ENCODE measurements around the gene CMTM2.
A peak's percentile ranks its signal among the peaks of the same experiment; 100 is the strongest.

Gene CMTM2

GRCh38 chr16:66578651-66579531 is at the start of gene CMTM2:
Gene CMTM2 (plus strand): TSS chr16:66579463. CDS start chr16:66579608, 145 bp downstream.
- no peak for DNase-seq

DNA sequence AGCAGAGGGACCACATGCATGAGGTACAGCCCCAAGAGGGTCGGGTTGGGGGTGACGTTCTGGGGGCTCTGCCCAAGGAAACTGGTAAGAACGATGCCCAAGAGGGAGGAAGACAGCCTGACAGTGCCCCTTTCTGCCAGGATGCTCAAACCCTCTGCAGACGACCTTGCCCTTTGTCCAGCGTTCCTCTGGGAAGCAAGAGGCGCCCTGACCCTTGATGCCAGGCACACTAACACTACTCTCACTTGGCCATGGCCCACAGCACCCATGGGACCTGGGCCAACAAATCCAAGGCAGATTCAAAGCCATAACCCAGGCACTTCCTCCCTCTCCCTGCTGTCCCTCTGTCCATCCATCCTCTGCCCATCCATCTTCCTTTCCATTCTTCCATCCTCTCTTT is 49.8 kb upstream of the CMTM2 start:
- no peak for DNase-seq

GRCh38 chr16:66534376-66534799 is 44.9 kb upstream of the CMTM2 start:
- DNase-seq = no peak

DNA sequence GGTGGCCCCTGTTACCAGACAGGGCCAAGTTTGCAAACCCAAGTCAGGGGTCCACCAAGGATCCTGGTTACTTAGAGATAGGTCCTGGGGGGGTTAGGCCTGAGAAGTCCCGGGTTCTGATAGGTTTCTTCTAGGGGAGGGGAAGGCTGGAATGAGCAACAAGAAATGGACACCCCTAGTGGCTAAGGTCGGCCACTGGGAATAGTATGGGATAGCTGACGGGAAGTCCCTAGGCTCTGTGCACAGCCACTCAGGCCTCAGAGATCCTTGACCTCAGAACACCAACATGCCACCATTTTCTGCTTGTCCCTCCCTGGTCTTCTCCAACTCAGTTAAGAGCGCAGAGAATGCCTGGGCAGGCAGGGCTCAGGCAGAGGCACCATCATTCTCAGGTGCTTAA is 42.7 kb upstream of the CMTM2 start:
- DNase-seq = no peak

- no peak for DNase-seq
Measured at GRCh38 chr16:66537236-66537635, 42.0 kb upstream of the CMTM2 start.

- no peak for DNase-seq
Measured at GRCh38 chr16:66538910-66539309, 40.4 kb upstream of the CMTM2 start.

GRCh38 chr16:66539623-66540469 is 39.4 kb upstream of the CMTM2 start:
- peak in 2 of 3 experiments; percentile 0 to 5 for DNase-seq

DNA sequence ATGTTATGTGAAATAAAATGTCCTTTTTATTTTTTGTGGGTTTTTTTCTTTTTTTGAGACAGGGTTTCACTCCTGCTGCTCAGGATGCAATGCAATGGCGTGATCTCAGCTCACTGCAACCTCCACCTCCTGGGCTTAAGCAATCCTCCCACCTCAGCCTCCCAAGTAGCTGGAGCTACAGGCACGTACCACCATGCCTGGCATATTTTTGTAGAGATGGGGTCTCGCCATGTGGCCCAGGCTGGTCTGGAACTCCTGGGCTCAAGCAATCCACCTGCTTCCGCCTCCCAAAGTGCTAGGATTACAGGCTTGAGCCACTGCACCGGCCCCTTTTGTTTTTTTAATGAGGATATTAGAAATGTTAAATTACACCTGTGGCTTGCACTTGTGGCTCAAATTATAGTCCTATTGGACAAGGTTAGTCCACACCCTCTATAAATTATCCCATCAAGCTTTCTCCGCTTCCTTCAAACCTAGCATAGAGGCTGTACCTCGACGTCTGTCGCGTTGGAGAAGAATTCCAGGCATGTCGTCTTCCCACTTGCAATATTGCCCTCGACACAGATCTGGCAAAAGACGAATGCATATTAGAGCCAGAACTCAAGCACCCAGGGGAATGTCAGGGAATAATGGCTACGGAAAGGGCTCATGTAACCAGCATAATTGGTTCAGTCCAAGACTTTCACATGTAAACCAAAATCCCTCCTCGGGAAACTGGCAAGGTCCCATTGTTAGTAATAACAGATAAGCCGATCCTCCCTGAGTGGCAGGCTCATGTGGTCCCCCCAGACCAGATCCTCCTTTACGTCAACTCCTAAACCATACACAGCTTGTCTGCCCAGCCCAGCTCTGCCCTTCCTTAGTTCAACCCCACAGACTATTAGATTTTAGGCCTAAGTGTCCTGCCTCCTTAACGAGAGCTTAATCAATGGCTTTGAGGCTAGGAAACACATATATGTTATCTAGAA is 37.6 kb upstream of the CMTM2 start:
- DNase-seq = peak in 1 of 3 experiments; percentile 32

- no peak for DNase-seq
Measured at GRCh38 chr16:66542396-66542795, 36.9 kb upstream of the CMTM2 start.

DNA sequence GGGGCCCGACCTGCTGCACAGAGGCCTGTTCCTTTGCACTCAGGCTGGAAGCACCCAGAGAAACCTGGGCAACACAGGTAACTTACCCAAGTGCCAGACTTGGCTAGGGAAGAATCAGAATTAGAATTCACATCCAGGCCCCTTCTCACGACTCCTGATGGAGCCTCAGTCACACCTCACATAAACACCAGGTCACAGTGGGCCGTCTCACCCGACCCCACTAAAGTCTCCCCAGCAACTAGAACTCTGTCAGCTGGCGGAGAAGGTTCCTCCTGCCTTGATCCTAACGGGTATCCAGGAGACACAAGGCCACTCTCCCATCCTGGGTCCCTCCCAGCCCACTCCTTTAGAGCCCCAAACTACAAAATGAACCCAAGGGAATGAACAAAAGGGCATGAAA is 35.7 kb upstream of the CMTM2 start:
- DNase-seq = no peak

DNA sequence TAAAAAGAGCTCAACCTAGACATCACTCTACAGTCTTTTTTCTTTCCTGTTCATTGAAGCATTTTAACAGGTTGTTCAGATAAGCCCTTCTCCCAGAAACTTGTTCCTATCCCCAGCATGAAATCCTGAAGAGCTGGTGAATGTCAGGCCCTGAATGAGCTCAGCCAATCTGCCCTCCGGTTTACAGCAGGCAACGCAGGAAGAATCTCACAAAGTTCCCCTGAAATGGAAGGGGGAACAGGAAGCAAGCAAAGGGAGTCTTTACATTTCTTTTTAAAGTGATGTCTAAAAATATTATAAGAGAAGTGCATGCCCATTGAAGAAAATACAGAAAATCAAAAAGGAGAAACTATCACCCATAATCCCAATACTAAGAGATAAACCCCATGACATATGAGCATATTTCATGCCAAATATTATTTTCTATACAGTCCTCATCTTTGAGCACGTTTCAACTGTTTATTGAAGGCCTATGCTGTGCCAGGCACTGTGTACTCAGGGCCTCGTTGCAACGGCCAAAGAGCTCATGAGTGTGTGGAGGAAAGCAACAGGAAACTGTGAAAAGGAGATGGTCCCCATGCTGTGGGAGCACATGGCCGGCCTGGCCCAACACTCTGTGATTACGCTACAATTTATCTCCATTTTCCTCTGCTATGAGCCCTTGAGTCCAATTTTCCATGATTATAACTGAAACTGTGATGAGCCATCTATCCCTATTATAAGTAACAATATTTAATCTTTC is 35.1 kb upstream of the CMTM2 start:
- DNase-seq = no peak

DNA sequence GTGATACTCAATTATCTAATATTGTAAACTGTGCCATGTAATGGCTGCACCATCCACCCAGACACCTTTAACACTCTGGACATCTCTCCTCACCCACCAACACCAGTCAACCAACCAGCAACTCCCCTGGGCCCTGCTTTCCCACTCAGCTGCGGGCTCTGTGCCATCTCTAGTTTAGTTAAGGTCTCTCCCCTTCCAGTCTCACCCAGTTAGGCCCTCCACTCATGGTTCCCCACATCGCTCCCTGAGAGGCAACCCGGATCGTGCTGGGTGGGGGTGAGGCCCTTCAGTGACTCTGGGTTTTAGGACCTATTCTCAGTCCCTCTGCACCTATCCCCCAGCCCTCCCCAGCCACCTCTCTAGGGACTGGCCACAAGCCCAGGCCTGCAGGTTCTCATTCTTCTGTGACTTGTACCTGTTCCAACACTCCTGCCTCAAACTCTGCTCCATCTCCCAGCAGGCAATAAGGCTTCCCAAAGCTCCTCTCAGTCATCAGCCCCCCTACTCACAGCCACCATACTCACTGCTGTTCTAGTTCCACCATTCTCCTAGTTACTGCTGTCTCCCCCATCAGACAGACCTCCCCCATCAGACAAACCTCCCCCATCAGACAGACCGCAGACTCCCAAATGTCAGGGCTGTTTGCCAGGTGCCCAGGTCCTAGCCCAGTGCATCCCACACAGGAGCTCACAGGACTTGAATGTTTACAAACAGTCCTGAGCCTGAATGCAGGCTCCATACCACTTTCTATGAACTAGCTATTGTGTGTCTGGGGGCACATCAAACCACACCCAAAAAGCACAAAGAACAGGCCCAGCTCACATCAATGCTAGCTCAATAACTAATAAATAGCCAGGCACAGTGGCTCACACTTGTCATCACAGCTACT is 31.9 kb upstream of the CMTM2 start:
- DNase-seq = no peak

- DNase-seq = no peak
Measured at GRCh38 chr16:66548068-66548467, 31.2 kb upstream of the CMTM2 start.

- no peak for DNase-seq
Measured at GRCh38 chr16:66548868-66549267, 30.4 kb upstream of the CMTM2 start.

- DNase-seq = peak; percentile 52 to 86 (median 79)
Measured at GRCh38 chr16:66549284-66550131, 29.8 kb upstream of the CMTM2 start, which contains the start of gene TK2. Gene TK2 (minus strand): TSS chr16:66550122. CDS start chr16:66550061, 61 bp downstream.

GRCh38 chr16:66551348-66551759 is 27.9 kb upstream of the CMTM2 start:
- peak in 2 of 3 experiments; percentile 3 to 27 for DNase-seq

- no peak for DNase-seq
Measured at GRCh38 chr16:66551788-66552285, 27.4 kb upstream of the CMTM2 start.

DNA sequence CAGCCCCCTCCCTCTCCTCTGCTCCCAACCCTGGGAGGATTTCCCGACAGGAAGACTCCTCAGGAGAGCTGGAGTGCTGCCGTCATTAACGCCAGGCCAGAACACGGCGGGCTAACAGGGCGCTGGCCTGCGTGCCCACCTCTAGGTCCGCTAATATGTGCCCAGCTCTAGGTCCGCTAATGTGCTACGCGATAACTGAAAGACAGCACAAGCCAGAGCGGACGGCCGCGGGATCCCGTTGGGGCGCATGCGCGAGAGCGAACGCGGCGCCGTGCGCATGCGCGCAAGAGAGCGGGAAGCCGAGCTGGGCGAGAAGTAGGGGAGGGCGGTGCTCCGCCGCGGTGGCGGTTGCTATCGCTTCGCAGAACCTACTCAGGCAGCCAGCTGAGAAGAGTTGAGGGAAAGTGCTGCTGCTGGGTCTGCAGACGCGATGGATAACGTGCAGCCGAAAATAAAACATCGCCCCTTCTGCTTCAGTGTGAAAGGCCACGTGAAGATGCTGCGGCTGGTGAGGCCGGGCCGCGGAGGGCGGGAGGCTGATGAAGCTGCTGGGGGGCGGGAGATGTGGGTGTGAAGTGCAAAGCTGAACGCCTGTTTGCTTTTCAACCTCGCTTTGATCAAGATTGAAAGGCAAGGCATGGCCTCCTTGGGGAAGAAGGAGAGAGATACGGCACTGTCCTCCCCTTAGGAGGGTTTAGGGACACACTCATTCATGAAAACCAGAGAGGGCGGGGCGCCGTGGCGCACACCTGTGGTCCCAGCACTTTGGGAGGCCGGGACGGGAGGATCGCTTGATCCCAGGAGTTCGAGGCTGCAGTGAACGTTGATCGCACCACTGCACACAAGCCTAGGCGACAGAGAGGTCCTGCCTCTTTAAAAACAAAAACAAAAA is 26.7 kb upstream of the CMTM2 start, which contains the start of gene CKLF:
Gene CKLF (plus strand): TSS at position 291 of the 892 bp plus-strand sequence. CDS start 140 bp downstream, at position 431.
- peak; percentile 83 to 94 (median 92) for DNase-seq

Data from NCI-H1417 (cell line).